ENCODE measurements around the gene GNAS.

The GNAS gene

DNA sequence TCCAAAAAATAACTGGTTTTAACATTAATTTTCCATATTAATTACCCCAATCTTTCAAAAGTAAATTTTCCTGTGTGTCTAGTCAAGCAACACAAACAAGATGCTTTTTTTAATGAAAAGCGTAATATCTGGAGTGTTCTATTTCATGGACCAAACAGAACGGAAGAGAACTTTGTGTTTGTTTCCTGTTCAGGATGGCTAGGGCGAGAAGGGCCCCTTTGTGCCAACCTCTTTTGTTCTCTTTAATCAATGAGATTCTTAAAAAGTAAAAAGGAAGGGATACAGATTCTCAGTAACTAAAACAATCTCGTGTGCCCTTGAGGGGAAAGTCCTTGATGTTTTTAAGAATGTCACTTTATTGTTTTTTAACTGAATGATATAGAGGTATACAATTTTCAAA is 55.7 kb downstream of the GNAS start:
- TF ChIP-seq ZFX (IDR thresholded peaks at IDR 0.05), result no peak
- TF ChIP-seq, protein P1, sequence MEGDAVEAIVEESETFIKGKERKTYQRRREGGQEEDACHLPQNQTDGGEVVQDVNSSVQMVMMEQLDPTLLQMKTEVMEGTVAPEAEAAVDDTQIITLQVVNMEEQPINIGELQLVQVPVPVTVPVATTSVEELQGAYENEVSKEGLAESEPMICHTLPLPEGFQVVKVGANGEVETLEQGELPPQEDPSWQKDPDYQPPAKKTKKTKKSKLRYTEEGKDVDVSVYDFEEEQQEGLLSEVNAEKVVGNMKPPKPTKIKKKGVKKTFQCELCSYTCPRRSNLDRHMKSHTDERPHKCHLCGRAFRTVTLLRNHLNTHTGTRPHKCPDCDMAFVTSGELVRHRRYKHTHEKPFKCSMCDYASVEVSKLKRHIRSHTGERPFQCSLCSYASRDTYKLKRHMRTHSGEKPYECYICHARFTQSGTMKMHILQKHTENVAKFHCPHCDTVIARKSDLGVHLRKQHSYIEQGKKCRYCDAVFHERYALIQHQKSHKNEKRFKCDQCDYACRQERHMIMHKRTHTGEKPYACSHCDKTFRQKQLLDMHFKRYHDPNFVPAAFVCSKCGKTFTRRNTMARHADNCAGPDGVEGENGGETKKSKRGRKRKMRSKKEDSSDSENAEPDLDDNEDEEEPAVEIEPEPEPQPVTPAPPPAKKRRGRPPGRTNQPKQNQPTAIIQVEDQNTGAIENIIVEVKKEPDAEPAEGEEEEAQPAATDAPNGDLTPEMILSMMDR (conservative IDR thresholded peaks at IDR 0.05), result no peak
- H3K27ac ChIP-seq, result no peak overlapping the region

DNA sequence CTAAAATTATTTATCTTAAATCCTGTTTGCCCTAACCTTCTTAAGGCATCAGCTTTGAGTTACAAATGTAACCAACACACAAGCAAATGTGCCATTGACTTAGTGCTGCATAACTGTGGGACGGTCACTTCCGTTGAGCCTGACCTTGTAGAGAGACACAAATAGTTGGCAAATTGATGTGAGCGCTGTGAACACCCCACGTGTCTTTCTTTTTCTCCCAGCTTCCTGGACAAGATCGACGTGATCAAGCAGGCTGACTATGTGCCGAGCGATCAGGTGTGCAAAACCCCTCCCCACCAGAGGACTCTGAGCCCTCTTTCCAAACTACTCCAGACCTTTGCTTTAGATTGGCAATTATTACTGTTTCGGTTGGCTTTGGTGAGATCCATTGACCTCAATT is 56.4 kb downstream of the GNAS start:
- peak overlapping the region; percentile 6; the same call in 1 of the 2 replicates for H3K27ac ChIP-seq
- TF ChIP-seq, protein P1 (conservative IDR thresholded peaks at IDR 0.05), result no peak
- TF ChIP-seq ZFX (IDR thresholded peaks at IDR 0.05), result no peak

DNA sequence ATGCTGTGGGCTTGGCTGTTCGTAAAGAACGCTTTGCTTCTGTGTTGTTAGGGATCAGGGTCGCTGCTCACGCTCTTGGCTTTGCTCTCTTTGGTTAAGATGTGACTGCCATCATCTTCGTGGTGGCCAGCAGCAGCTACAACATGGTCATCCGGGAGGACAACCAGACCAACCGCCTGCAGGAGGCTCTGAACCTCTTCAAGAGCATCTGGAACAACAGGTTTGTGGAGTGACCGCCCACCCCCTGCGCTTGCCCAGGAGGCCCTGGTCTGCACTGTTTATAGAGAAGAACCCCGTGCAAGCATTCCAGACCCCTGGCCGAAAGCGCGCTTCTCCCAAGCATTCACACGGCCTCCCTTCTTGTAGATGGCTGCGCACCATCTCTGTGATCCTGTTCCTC is 57.1 kb downstream of the GNAS start:
- peak overlapping the region; percentile 6; the same call in 1 of the 2 replicates for H3K27ac ChIP-seq
- TF ChIP-seq, protein P1 (conservative IDR thresholded peaks at IDR 0.05), result no peak
- TF ChIP-seq ZFX (IDR thresholded peaks at IDR 0.05), result no peak

DNA sequence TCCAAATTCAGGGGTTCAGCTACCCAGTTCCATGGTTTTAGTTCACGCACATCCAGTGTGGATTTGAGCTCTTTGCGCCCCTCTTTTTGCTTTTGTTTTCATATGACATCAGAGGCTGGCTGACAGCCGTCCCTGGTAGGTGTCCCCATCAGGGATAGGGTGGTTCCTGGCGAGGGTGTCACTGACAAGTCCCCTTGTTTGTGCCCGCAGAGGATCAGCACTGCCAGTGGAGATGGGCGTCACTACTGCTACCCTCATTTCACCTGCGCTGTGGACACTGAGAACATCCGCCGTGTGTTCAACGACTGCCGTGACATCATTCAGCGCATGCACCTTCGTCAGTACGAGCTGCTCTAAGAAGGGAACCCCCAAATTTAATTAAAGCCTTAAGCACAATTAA is 58.0 kb downstream of the GNAS start:
- TF ChIP-seq, protein P1 (conservative IDR thresholded peaks at IDR 0.05), result no peak
- no peak for TF ChIP-seq ZFX (IDR thresholded peaks at IDR 0.05)
- H3K27ac ChIP-seq, result no peak overlapping the region

DNA sequence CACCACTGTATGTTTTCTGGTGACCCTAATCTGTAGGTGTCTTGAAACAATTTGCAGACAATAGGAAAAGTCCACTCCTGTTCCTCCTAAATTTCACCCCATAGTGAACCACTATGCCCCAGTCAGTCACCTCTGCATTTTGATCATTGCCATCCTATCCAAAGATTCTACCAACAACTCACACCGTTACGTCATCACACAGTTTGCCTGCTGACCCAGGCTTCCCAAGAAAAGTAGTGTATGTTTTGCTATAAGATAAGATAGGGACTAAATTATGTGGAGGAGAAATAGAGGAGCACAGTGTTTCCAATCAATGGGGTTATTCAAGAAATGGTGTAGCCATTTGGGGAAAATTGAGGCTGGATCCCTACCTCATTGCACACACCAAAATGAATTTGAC is 58.8 kb downstream of the GNAS start:
- no peak overlapping the region for H3K27ac ChIP-seq
- TF ChIP-seq, protein P1 (conservative IDR thresholded peaks at IDR 0.05), result no peak
- TF ChIP-seq ZFX (IDR thresholded peaks at IDR 0.05), result no peak

DNA sequence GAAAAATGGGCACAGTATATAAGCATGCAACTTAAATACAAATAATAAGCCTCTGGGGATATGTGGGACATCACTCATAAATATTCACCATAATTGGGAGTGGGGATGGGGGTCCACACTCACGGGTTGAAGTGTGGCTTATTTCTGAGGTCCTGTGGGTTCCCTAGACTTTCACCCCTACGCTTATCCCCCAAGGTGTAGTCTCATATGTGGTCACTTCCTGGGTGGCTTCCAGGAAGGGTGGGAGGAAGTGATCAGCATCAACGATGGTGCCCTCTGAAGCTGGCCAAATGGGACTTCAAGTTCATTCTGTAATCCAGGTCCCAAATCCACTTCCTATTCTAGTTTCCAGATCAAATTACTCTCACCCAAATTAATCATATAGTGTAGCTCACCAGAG is 59.5 kb downstream of the GNAS start:
- TF ChIP-seq, protein P1 (conservative IDR thresholded peaks at IDR 0.05), result no peak
- TF ChIP-seq ZFX (IDR thresholded peaks at IDR 0.05), result no peak
- H3K27ac ChIP-seq, result no peak overlapping the region

DNA sequence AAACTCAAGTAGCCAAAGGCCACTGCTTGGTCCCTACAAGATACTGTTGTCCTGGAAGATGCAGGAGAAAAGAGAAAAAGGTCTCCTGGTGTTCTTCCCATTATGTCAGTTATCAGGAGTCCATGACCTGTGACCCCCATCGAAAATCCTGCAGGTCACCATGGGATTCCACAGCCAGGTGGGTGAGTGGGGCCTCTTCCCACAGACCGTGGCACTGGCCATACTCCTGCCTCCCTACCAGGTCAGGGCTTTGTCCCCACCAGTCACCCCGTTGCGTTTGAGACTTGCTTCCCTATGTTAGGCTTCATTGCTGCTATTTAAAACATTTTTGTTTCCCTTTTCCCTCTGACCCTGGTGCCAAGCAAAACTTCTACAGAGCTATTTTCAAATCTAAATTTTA is 60.6 kb downstream of the GNAS start:
- TF ChIP-seq, protein P1 (conservative IDR thresholded peaks at IDR 0.05), result no peak
- no peak for TF ChIP-seq ZFX (IDR thresholded peaks at IDR 0.05)
- no peak overlapping the region for H3K27ac ChIP-seq

All from C4-2B (cell line).